ENCODE data around the gene PHF8. TPM values are rescaled to one million over a fixed set of nuclear protein-coding genes. Genes with fewer than 3 reads are reported as not detected.

Gene PHF8
- total and polyA plus RNA-seq, 11 donors = 6.6 to 13.6 (median 9.7) TPM

DNA sequence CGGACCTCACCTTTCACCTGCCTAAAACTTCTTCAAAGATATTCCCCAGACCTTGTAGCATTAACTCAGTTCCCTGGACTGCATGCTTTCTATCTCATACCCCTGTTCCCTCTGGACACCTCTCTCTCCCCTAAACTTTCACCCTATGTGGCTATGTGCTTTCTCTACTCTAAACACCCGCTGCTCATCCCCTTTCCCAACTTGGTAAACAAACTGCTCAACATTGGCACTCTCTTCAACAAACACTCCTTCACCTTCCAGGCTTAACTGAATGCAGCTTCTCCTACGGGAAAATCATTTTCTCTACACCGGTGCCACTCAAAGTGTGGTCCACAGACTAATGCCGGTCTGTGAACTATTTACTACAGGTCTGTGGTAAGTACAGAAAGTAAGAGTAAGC, 19.9 kb downstream of the PHF8 start:
- no peak for DNase-seq
- H3K9me3 ChIP-seq = no peaks in the 10 kb centered on the region
- WGBS, 4 donors = 84 to 97% (median 94%) methylated on average over 5 of the region's 5 CpGs

DNA sequence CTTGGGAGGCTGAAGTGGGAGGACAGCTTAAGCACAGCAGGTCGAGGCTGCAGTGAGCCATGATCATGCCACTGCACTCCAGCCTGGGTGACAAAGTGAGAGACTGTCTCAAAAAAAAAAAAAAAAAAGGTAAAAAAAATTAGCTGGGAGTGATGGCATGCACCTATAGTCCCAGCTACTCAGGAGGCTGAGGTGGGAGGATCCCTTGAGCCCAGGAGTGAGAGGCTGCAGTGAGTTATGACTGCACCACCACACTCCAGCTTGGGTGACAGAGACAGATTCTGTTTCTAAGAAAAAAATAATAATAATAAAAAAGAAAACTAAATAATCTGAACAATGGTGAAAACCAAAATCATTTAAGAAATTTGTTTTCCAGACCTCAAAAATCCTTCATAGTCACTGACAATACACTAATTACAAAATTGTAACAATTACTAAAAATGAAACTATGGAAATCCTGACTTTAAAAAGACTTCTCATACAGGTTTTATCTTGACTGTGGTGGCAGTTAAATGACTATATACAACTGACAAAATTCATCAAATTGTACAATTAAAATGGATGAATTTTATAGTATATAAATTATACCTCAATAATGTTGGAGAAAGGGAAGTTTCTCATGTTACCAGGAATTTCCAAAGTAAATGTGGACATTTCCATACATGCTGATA, 31.3 kb downstream of the PHF8 start:
- intact Hi-C loops (cut with DNase I) = no loop called here
- no peak for ATAC-seq
- WGBS, 4 donors = 58 to 100% (median 81%) methylated on average over 1 of the region's 1 CpG

More for the DNA sequence above, 19.9 kb downstream of the PHF8 start:
- H3K36me3 ChIP-seq = peaks cover 0 to 66% (median 41%) of the 10 kb centered on the region in 9 donors
- no peak overlapping the region for H3K27ac ChIP-seq
- H3K4me1 ChIP-seq = no peaks in the 10 kb centered on the region
- intact Hi-C loops (cut with DNase I) = no loop called here
- H3K4me3 ChIP-seq = no peak overlapping the region
- no peaks in the 10 kb centered on the region for H3K27me3 ChIP-seq
- no peak for ATAC-seq
- no peak for TF ChIP-seq POLR2A (IDR thresholded peaks at IDR 0.05)
- TF ChIP-seq, protein P1, sequence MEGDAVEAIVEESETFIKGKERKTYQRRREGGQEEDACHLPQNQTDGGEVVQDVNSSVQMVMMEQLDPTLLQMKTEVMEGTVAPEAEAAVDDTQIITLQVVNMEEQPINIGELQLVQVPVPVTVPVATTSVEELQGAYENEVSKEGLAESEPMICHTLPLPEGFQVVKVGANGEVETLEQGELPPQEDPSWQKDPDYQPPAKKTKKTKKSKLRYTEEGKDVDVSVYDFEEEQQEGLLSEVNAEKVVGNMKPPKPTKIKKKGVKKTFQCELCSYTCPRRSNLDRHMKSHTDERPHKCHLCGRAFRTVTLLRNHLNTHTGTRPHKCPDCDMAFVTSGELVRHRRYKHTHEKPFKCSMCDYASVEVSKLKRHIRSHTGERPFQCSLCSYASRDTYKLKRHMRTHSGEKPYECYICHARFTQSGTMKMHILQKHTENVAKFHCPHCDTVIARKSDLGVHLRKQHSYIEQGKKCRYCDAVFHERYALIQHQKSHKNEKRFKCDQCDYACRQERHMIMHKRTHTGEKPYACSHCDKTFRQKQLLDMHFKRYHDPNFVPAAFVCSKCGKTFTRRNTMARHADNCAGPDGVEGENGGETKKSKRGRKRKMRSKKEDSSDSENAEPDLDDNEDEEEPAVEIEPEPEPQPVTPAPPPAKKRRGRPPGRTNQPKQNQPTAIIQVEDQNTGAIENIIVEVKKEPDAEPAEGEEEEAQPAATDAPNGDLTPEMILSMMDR (IDR thresholded peaks at IDR 0.05) = no peak

DNA sequence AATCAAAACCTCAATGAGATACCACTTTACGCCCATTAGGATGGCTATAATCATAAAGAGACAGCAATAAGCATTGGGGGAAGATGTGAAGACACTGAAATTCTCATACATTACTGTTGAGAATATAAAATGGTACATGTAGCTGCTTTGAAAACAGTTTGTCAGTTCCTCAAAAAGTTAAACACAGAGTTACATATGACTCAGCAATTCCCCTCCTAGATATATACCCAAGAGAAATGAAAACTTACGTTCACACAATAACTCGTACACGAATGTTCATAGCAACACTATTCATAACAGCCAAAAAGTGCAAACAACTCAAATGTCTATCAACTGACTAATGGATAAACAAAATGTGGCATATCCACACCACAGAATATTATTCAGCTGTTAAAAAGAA, 36.6 kb downstream of the PHF8 start:
- TF ChIP-seq POLR2A (IDR thresholded peaks at IDR 0.05) = no peak
- TF ChIP-seq, protein P1 (IDR thresholded peaks at IDR 0.05) = no peak
- WGBS, 4 donors = 90 to 97% (median 92%) methylated on average over 4 of the region's 4 CpGs

More for the DNA sequence above, 31.3 kb downstream of the PHF8 start:
- DNase-seq = no peak
- peaks cover 0 to 96% (median 67%) of the 10 kb centered on the region in 9 donors for H3K36me3 ChIP-seq
- H3K4me1 ChIP-seq = no peaks in the 10 kb centered on the region
- no peaks in the 10 kb centered on the region for H3K27me3 ChIP-seq
- no peak for TF ChIP-seq POLR2A (IDR thresholded peaks at IDR 0.05)
- TF ChIP-seq, protein P1 (IDR thresholded peaks at IDR 0.05) = no peak
- no peak overlapping the region for H3K27ac ChIP-seq
- no peak overlapping the region for H3K4me3 ChIP-seq
- H3K9me3 ChIP-seq = no peaks in the 10 kb centered on the region

DNA sequence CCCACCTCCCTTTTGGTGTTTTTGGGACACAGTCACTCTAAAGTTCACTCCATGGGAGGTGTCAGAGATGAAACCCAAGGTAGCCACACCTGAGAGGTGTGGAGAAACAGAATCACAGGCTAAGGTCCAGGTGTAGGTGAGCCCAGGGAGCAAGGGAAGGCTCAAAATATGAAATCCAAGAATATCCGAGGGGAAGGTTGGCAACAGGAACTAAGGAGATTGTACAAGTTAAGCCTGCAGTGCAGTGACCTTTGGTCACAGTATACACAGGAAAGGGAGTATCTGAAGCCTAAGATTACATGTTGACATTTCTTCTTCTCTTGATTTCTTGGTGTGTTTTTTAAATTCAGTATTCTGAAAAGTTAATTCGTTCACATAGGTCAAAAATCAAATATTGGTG, 46.5 kb downstream of the PHF8 start:
- intact Hi-C loops (cut with DNase I) = no loop called here
- no peaks in the 10 kb centered on the region for H3K9me3 ChIP-seq
- 71 to 82% (median 77%) methylated on average over 2 of the region's 2 CpGs for WGBS, 4 donors
- H3K36me3 ChIP-seq = peaks cover 0 to 87% (median 75%) of the 10 kb centered on the region in 9 donors
- ATAC-seq (no peak), DNase-seq (no peak)
- no peak overlapping the region for H3K4me3 ChIP-seq
- H3K27ac ChIP-seq = no peak overlapping the region
- peaks cover 0 to 11% (median 0%) of the 10 kb centered on the region in 9 donors for H3K27me3 ChIP-seq
- H3K4me1 ChIP-seq = no peaks in the 10 kb centered on the region
- no peak for TF ChIP-seq POLR2A (IDR thresholded peaks at IDR 0.05)
- TF ChIP-seq, protein P1 (IDR thresholded peaks at IDR 0.05) = no peak

More for the DNA sequence above, 36.6 kb downstream of the PHF8 start:
- intact Hi-C loops (cut with DNase I) = no loop called here
- H3K4me1 ChIP-seq = no peaks in the 10 kb centered on the region
- peaks cover 0 to 60% (median 38%) of the 10 kb centered on the region in 9 donors for H3K36me3 ChIP-seq
- H3K9me3 ChIP-seq = no peaks in the 10 kb centered on the region
- DNase-seq (no peak), ATAC-seq (no peak)
- H3K4me3 ChIP-seq = no peak overlapping the region
- H3K27ac ChIP-seq = no peak overlapping the region
- H3K27me3 ChIP-seq = no peaks in the 10 kb centered on the region

Data from heart left ventricle (tissue), 16 donors.